DMS79 treated with DMSO at 0.1 percent for 48 hours (cell line): ENCODE results near the gene SUGCT.
"Not testable (repeated sequence)": the region's sequence is repeated elsewhere in the genome, so short reads cannot be mapped to it uniquely, and the experiment has no call there.

ENCODE experiments used
- DNase-seq: peaks from one replicate; lab custom pipeline; 2025; lab: John Stamatoyannopoulos, UW

Gene SUGCT

GRCh38 chr7:40622941-40623501, 488.2 kb downstream of the SUGCT start:
- no peak for DNase-seq

DNA sequence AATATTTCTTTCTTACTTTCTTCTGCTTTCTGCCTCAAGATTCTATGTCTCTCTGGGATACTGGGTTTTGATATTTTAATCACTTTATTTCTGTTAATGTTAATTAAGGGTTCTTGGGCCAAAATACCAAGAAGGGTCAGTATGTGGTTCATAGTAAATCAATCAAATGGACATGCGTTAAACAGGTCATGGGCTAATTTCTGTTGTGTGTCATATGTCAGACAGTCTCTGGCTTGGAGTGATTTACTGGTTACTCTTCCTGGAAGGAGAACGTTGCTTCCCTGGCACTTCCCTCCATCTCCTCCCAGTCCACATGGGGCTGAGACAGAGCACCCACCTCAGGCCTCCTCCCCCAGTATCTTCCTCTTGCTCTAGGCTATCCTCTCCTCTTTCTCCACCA, 489.1 kb downstream of the SUGCT start:
- no peak for DNase-seq

- not testable (repeated sequence) for DNase-seq
Measured at GRCh38 chr7:40627361-40627760, 492.6 kb downstream of the SUGCT start.

GRCh38 chr7:40629891-40630290, 495.1 kb downstream of the SUGCT start:
- DNase-seq = no peak

GRCh38 chr7:40634118-40634517, 499.3 kb downstream of the SUGCT start:
- DNase-seq = no peak

GRCh38 chr7:40638545-40639320, 503.9 kb downstream of the SUGCT start:
- no peak for DNase-seq

- DNase-seq = no peak
Measured at GRCh38 chr7:40640566-40640965, 505.8 kb downstream of the SUGCT start.

GRCh38 chr7:40641701-40642100, 506.9 kb downstream of the SUGCT start:
- DNase-seq = no peak

DNA sequence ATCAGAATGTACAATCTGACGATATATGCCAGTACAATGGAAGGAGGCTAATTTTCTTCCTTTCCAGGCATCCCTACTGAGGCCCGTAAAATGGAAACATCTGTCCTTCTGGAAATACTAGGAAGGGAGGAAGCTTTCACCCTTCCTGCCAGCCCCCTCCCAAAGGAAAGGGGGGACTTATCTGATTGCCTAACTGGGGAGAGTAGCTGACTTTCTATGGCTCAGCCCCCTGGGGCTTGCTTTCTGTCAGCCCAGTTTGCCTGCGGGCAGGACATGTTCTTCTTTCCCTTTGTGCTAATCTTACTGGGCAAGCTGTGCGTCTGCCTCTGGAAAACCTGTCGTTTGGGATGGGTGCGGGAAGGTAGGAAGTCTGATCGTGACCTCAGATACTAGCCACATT, 508.9 kb downstream of the SUGCT start:
- no peak for DNase-seq

GRCh38 chr7:40644454-40645188, 509.8 kb downstream of the SUGCT start:
- no peak for DNase-seq

DNA sequence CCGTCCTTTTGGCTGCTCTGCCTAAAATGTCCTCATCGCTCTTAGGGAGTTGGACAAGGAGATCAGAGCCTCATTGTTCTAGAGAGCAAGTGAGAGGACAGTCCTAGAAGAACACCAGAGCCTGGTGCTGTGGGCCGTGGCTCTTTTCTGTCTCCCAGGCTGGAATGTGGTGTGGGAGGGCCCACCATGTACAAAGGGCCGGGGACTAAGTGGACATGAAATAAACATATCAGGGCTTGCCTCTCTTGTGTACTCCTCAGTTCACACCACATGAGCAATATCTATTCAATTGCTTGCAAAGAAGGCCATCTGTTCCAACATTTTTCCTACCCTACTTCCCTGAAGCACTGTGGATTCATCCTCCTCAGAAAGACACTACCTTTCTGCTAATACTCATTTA, 510.4 kb downstream of the SUGCT start:
- no peak for DNase-seq

DNA sequence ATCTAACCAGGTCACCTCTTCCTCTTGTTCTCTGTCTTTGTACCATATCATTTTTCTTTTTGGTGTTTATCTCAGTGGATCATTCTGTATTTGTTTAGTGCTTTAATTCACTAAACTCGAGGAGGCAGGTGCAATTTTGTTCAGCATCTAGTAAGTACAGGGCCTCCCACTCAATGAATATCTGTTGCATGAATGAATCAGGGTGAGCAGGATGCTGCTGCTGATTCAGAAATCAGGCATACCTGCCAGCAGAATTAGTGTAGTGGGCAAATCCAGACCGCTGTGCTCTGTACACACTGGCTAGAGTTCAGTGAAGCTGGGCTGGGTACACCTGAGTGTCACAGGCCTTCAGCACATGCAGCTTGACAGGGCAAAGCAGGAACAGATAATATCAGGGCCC, 511.9 kb downstream of the SUGCT start:
- DNase-seq = no peak

- no peak for DNase-seq
Measured at GRCh38 chr7:40647719-40648118, 512.9 kb downstream of the SUGCT start.

- no peak for DNase-seq
Measured at GRCh38 chr7:40649247-40649646, 514.4 kb downstream of the SUGCT start.

DNA sequence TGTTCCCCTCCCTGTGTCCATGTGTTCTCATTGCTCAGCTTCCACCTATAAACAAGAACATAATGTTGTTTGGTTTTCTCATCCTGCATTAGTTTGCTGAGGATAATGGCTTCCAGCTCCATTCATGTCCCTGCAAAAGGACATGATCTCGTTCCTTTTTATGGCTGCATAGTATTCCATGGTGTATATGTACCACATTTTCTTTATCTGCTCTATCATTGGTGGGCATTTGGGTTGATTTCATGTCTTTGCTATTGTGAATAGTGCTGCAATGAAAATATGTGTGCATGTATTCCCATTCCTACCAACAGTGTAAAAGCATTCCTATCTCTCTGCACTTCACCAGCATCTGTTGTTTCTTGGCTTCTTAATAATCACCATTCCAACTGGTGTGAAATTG, 516.1 kb downstream of the SUGCT start:
- not testable (repeated sequence) for DNase-seq

DNA sequence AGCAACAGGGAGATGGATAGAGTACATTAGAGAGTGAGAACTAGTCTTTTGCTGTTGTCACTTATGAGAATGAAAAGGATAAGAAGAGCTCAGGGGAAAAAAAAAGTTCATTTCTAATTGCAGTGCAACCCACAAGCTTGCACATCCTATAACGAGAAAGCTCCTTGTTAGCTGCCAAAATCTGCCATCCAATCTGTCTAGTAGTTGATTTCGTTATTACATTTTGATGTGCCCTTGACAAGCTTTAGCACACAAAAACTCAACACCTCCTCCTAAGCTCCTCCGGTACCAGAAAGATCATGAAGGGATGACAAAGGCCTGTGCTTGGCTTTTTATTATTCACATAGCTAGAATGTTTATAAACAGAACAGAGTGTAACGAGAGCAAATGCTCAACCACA, 519.4 kb downstream of the SUGCT start:
- DNase-seq = no peak

DNA sequence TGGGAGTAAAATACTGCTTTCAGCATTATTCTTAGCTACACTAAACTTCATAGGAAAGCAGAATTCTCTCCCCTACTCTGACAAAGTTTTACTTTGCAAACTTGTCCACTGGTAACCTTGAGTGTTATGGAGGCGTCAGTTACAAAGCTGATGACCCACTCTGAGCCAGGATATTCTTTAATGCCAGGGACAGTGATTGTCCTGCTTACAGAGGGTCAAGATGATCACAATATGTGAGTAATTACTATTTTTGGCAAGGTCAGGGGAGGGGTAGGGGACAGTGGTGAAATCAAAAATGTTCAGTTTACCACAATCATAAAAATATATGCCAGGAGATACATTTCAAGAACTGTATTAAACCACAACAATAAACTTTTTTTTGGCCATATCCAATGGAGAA, 520.6 kb downstream of the SUGCT start:
- DNase-seq = no peak

- no peak for DNase-seq
Measured at GRCh38 chr7:40656349-40656748, 521.5 kb downstream of the SUGCT start.

- DNase-seq = no peak
Measured at GRCh38 chr7:40658729-40659128, 523.9 kb downstream of the SUGCT start.

GRCh38 chr7:40659231-40659630, 524.4 kb downstream of the SUGCT start:
- DNase-seq = no peak

DNA sequence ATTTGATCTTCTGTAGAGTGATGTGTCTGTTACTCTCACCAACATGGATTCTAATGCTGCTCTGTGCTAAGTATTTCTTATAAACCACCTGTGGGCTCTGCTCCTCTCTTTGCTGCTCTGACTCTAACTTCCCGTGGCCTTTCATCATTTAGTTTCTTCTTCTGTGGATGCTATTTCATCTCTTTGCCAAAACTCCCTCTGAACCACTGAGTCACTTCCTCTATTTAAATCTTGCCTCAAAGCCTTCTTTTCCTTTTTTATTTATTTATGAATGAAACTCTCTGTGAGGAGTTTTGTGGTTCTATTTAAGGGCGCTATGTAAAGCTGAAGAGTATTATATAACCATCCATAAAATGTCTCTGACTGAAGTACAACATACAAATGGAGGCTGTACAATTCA, 538.5 kb downstream of the SUGCT start:
- DNase-seq = no peak

DNA sequence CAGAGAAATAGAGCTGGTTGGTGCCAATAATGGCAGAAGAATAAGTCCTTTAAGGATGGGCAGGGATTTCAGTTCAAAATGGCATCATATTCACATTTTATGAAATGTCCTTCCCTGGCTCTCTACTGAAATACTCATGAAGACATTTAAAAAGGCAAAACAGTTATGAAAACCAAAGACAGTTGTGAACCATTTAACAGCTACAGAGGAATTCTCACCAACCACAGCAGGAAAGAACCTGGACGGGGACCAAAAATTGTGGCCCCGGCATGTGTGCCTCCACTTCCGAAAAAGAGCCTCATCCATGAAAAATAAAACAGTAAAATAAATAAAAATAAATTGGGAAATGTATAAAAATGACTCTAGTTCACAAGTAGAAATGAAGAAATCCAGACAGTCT, 539.5 kb downstream of the SUGCT start:
- DNase-seq = no peak

DNA sequence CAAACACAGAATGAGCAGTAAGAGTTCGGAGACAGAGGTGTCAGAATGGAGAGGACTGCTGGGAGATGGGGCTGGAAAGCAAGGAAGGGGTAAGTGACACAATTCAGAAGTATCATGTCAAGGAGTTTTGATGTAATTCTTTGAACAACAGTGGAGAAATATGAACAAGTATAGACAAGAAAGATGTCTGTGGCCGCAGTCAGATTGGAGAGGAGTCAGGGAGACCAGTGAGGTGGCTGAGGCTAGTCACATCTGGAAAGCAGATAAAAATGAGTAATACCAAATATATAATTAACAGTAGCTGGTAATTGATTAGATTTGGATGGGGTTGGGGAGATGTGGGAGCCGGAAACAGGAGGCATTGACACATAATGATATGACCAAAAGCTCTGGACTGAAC, 540.9 kb downstream of the SUGCT start:
- no peak for DNase-seq
